ENCODE results near the gene VPS35.
A peak's percentile ranks its signal among the peaks of the same experiment; 100 is the strongest.

The VPS35 gene

DNA sequence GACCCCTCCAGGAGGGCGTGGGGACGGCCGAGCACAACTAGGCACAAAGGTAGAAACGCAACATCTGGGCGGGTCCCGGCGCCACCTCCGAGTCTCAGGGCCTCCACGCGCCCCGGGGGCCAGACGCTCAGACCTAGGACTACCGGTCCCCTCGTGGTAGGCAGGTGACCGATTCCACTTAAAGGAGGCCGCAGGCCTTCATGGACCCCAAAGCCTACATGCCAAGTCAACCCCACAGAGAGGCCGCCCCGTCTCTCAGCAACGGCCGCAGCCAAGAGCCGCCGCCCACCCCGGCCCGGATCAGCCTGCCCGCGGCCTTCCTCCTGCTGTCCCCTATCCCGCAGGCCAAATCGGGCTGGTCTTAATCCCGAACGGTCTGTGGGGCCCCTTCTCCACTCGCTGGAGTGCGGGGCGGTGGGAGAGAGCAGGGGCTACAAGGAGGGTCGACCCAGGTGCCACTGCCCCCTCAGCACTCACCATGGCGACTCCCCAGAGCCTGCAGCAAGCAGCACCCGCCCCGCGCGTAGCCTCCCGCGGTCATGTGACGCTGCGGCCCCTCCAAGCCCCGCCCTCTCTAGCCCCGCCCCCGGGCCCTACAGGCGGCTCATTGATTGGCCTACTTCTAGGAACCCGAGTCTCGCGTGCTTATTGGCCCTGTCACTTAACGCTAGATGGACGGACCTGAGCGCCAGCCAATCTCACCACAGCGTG, at the start of gene VPS35:
TSS of gene VPS35 (minus strand) at position 525 of the 711 bp plus-strand sequence. CDS start at position 480, 45 bp downstream.
- peak; percentile 99 for DNase-seq

DNA sequence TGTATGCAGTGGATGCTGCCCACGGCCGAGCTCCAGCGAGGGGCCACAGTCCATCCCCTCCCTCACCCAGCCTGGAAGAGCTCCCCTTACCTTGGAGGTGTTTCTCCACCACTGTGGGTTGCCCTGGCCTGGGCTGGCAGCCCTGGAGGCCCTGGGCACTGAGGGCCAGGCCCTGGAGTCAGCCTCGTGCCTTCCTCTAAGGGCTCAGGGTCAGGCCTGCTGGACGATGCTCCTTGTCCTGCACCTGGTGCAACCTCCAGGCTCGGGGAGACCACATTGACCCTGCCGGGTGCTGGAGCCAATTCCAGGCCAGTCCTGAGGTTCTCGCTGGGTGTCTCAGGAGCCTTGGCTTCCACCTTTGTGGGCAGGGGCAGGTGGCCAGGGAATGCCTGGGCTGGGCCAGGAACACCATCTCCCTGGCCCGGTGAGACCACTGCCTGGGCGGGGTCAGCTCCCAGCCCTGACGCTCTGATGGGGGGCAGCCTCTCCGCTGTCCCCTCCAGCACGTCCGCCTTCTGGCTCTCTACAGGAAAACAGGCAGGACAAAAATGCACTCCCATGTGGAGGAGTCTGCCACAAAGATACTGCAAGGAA, 48.7 kb upstream of the VPS35 start:
- no peak for DNase-seq

DNA sequence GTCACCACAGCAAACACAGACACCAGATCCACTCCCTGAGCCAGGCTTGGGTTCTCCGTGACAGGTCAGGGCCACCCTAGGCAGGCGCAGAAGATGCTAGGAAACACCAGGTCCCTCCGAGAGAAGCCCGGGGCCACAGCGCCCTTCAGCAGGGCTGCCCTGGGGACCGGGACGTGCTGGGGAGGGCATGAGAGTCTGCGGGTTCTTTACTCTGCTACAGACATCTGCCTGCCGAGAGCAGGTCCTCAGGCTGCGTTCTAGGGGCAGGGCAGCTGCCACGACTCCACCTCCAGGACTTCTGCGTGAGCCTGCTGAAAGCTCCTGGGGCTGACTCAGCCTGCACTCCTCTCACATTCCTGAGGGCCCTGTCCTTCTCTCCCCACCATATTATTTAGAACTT, 47.7 kb upstream of the VPS35 start:
- DNase-seq: no peak

DNA sequence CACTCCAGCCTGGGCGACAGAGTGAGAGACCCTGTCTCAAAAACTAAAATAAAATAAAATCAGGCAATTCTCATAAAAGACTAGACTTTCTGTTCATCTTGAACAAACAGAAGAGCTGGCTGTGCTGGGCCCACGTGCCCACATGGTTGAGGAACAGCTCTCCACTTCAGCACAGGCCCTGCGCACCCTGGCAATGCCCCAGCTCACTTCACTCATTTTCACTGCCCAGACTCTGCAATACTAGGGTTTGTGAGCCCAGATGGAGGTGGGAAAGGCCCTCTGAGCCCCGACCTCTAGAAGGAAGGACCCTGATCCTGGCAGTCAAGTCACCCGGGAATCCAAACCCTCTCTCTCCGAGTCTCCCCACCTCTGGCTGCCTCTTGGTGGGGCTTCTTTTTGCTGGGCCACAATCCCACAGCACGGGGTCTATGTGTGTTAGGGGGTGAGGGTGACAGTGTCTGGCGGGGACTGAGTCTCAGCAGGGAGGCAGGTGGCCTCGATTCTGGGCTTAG, 44.4 kb upstream of the VPS35 start:
- no peak for DNase-seq

DNA sequence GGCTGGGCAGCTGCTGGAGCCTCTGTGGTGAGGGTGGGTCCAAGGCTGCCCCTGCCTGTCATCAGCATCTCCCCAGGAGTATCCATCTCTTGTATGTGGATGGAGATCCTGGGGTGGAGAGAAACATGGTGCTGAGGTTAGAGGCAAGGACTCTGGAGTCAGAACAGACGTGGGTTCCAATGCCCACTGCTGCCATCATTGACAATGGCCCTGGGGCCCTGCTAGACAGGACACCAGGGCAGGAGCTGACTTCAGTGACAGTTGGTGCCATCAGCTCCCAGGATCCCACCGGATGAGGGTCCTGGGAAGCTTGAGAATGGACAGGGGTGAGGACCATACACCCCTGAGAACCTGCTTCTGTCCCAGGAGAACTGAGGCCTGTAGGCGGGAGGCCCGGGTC, 43.6 kb upstream of the VPS35 start:
- no peak for DNase-seq

DNA sequence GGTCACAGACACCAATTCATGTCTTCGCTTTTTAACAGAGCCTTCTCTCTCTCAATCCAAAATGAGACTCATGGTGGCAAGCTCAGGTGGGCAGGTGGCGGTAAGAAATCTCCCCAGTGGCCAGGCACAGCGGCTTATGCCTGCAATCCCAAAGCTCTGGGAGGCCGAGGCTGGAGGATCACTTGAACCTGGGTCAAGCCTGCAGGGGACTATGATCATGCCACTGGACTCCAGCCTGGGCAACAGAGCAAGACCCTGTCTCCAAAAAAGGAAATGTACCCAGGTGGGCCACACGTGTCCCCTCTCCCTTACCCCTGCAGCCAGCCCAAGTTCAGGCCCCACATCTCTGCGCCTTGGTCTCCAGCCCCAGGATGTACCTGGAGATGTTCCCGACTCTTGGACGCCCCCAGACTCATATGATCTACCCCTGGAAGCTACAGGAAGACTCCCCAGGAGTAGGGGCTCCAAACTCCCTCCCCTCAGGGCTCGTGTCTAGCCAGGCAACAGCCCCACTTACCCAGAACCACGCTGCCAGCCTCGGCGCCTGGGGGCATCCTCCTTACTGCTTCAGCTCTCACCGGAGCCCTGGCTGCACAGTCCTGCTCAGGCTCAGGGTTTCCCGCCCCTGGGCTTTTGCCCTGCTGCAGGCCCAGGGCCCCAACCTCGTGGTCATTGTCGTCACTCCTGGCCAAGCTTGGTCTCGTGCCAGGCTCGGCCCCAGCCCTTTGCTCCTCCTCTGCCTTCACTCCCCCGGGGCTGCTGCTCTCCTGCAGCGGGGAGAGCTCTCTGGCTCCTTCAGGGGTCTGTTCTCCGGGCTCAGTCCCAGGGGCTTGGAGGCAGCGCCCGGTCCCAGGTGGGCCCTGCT, 42.9 kb upstream of the VPS35 start:
- DNase-seq: no peak

DNA sequence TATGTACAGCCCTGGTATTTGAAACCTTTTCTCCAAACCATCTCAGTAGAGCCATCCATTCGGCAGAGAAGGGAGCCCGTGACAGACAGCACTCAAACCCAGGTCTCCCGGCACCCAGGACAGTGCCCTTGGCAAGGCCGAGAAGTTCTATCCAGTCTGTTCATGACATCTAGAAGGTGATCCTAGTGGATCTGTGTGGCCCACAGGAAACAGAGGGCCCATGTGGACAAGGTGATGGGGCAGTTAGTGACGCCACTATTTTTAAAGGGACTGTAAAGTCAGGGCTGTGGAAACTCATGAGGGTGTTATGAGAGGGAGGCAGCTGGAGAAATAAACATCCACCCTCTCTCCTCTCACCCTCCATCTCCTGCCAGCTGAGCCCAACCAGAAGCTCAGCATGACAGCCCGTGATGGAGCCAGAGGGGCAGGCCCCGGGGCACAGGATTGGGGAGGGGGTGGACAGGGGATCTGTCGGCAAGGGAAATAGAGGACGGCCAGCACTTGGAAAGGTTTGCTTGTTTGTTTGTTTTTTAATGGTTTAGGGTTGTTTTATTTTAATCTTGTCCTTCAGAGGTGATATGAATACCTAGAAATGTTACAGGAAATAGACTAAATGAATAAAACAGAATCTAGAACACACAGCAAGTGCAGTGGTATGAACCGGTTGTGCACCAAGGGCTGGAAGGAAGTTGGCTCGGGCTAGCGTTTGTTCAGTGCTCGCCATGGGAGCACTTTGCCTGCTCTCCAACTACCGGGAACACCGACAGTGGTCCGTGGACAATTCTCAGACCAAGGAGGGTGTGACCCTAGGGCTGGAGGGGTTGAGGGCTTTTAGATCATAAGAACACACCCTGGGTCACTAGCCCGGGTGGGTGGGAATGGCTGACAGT, 42.1 kb upstream of the VPS35 start:
- no peak for DNase-seq

DNA sequence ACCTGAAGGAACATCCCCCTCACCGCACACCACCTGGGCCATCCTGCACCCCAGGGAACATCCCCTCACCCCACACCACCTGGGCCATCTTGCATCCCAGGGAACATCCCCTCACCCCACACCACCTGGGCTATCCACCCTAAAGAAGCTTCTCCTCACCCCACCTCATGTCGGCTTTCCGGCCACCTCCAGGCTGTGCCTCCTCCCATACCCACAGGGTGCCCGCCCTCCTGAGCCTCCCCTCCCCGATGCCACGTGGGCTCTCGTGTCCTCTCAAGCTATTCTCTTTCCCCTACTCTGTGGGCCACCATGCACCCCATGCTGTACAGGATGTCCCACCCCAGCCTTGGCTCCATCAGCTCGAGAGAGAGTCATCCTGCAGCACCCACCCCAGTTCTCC, 41.1 kb upstream of the VPS35 start:
- no peak for DNase-seq

DNA sequence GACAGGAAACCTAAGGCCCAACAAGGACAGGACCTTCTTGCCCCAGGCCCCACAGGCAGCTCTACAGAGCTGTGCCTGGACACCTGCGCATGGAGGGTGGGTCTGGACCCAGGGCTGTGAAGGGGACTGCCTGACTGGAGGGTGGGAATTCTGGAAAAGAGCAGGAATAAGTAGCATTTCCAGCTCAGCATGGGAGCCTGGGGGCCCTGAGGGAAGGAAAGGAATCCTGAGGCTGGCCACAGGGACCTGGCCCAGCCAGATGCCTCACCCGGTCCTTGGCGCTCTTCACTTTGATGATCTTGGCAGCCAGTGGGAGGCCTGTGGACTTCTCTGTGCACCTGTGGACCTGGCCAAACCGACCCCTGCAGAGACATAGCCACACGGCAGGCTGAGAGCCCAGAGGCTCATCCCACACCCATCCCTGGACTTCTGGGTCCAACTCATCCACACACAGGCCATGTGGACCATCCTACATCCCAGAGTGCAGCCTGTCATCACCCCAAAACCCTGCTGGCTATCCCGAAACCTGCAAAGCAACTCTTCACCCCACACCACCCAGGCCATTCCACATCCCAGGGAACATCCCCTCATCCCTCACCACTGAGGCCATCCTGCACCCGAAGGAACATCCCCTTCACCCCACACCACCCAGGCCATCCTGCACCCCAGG, 40.5 kb upstream of the VPS35 start:
- no peak for DNase-seq

DNA sequence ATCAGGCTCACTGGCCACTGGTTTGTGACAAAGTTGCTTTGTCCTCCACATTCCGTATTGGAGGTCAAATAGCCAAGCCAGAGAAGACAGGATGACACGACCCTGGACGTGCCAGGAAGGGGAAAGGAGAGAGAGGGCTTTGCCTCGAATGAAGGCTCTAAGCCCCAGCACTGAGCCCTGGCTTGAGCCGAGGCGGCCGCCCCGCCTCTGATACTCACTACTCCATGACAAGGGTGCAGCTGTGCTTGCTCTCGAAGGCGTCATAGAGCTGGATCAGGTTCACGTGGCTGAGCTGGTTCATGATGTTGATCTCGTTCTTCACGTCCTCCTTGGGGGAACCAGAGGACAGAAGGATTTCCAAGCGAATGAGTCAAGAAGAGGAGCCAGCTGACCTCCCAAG, 39.8 kb upstream of the VPS35 start:
- no peak for DNase-seq

DNA sequence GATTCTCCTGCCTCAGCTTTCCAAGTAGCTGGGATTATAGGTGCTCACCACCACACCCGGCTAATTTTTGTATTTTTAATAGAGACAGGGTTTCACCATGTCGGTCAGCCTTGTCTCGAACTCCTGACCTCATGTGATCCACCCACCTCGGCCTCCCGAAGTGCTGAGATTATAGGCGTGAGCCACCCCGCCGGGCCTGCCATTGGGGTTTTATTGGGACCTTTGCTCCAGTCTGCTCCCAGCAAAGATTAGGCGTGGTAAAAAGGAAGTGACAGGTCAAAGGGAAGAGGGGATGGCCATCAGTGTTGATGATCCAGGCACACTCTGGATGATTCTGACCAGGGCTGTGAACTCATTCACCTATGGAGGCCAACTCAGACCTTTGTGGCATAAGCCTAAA, 38.7 kb upstream of the VPS35 start:
- DNase-seq: no peak

DNA sequence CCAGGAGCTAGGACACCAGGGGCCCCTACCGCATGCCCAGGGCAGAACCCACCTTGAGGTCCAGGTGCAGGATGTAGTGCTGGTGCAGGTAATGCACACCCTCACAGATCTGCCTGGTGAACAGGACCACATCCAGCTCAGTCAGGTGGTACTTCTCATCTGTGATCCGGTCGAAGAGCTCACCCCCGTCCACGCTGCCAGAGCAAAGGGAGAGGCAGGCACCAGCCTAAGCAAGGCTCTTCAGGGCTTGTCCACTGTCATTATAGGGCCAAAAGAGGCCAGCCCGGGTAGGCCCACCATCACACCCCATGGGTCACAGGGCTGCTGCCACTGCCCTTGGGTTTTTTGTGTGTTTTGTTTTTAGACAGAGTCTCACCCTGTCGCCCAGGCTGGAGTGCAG, 38.2 kb upstream of the VPS35 start:
- DNase-seq: no peak

DNA sequence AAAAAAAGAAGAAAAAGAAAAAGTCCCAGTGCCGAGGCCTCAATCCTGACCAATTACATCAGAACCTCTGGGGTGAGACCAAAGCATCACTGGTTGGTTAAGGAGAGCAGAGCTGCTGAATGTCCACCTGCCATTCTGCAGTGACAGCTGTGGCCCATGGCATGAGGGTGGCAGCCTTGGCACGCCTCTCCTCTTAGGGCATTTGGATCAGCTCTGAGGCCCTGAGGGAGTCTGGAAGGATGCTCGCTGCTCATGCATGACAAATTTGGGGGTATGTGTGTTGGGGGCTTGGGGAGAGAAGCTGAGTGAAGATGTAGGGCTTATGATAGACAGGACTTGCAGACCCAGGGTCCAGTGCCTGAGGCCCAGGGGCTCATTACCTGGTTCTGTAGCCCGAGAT, 32.9 kb upstream of the VPS35 start:
- DNase-seq: no peak

DNA sequence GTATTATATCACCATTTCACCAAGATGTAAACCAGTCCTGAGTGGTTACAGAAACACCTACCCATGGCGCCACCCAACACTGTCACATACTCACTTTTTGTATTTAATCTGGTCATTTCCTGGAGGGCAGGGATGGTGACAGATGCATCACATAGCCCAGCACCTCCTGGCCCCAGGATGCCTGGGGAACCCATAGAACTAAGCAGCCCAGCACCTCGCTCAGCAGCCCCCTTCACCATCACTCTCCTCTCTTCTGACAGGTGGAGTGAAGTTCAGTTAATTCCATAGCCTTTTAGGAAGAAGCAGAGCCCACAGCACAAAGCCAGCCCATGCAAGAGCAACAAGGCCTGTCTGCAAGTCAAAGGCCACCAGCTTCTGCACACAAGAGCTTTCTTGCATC, 31.6 kb upstream of the VPS35 start:
- DNase-seq: no peak

DNA sequence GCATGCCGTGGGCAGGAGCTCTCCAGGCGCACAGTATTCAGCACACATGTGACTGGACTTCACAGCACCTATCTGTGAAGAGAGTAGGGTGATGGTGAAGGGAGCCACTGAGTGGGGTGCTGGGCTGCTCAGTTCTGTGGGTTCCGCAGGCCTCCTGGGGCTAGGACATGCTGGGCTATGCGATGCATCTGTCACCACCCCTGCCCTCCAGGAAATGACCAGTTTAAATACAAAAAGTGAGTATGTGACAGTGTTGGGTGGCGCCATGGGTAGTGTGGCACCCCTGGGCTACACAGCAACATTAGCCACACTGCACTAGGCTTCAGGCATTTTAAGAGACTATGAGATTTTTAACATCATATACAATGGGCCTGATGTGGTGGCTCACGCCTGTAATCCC, 30.6 kb upstream of the VPS35 start:
- DNase-seq: no peak

DNA sequence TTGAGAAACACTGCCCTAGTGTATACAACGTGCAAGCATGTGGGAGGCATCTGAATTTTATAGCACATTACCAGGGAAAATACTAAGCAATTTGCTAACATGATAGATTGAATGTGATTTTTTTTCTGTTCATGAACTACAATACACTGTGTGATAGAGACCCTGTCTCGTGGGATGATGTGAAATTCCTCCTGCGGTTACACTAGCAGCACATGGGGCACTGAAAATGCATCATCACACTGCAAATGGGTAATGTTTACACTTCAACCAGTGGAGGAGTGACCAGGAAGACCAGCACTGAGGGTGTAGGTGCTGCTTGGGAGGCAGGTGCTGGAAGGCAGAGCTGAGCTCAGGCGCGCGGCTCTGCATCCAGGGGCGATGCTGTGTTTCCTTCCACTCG, 29.2 kb upstream of the VPS35 start:
- DNase-seq: no peak

DNA sequence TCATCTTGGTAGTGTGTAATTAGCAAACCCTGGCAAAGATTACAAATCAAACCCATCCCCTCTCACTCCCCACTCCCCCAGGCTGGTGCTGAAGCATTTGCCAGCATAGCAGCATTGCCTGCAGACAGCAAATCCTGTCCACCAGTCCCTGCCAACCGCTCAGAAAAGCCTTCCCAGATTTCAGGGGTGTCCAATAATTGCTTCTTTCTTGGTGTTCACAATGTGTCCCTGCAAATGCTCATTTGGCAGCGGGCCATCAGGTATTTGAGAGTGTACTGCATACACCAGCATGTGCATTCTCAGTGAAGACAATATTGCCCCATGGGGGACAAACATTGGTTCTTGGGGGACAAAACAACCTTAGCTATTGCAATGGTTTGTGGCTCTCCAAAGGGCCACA, 28.7 kb upstream of the VPS35 start:
- no peak for DNase-seq

DNA sequence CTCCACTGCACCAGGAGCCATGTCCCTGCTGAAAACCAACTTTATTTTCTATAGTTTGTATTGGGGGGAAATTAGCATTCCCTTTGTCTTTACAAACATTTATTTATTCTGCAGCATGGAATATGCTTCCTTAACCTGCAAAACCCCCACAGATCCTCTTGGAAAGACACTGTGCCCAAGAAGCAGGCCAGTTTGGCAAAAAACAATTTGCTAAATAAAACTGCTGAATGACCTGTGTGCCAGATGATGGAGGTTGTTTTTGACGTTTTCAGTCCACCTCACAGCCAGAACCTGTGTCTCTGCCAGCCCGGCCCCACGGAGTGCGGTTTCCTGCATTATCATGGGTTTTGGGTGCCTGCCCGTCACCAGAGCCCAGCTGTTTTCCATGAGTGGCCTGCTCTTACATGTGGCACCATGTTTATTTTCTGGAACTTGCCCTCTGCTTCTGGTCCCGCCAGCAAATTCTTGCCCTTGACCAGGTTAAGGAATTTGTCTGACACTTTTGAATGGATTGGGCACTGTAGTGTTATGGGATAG, 26.9 kb upstream of the VPS35 start:
- DNase-seq: no peak

DNA sequence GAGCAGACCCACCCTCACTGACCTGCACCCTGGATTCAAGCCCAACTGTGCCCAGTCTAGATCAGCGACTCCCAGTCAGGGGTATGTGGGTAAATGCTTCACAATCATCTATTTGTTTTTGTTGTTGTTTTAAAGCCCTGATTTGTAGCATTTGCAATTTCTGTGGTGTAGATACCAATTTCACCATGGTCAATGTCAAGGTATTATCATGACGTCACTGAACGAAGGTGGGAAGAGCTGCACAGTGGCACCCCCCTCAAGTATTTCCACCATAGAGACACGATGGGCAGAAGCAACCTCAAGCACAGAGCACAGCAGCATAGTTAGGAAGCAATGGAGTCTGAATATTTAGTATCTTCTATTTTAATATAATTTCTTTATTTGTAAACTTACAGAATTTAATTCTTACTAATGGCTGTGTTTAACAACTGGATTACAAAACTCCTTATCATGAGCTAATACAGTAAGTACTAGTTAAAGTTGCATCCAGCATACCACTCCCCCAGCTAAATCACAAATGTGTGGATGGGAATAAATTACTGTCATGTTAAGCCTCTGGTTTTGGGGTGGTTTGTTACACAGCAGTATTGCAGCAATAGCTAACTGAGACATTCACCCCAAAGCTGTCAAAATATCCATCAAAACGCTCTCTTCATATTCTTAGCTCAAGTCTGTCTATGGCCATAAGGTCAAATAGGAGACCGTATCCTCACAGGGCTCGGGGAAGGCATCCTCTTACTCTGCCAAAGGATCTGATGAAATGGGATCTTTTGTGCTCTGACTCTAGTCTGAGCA, 26.0 kb upstream of the VPS35 start:
- no peak for DNase-seq

DNA sequence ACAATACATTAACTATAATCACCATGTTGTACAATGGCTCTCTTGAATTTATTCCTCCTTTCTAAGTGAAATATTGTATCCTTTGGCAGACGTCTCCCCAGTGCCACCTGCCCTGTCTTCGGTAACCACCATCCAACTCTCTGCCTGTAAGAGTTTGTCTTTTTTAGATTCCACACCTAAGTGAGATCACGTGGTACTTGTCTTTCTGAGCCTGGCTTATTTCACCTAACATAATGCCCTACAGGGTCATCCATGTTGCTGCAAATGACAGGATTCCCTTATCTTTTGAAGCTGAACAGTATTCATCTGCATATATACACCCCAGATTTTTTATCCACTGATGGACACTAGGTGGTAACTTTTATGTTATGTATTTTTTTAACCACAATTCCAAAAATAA, 24.7 kb upstream of the VPS35 start:
- DNase-seq: no peak

DNA sequence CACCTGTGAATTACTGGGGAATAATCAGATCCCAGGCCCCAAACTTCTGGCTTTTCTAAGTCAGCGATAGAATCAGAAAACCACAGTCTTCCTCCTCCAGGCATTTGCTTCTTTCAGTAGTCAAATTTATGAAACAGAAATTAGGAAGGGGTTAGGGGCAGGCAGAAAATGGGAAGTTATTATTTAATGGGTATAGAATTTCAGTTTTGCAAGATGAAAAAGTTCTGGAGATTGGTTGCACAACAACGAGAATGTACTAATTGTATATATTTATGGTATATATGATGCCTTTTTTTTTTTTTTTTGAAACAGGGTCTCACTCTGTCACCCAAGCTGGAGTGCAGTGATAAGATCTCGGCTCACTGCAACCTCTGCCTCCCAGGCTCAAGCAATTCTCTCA, 23.9 kb upstream of the VPS35 start:
- no peak for DNase-seq
